LNCAP (cell line): ENCODE results near the gene WDR87.

ENCODE experiments used
- TF ChIP-seq, protein P1 (sequence below): fragments of 450-650 bp; IDR thresholded peaks from 2 replicates; pipeline ENCODE4 v1.5.1; 2017; ENCODE audit warnings: mild to moderate bottlenecking

Gene WDR87

DNA sequence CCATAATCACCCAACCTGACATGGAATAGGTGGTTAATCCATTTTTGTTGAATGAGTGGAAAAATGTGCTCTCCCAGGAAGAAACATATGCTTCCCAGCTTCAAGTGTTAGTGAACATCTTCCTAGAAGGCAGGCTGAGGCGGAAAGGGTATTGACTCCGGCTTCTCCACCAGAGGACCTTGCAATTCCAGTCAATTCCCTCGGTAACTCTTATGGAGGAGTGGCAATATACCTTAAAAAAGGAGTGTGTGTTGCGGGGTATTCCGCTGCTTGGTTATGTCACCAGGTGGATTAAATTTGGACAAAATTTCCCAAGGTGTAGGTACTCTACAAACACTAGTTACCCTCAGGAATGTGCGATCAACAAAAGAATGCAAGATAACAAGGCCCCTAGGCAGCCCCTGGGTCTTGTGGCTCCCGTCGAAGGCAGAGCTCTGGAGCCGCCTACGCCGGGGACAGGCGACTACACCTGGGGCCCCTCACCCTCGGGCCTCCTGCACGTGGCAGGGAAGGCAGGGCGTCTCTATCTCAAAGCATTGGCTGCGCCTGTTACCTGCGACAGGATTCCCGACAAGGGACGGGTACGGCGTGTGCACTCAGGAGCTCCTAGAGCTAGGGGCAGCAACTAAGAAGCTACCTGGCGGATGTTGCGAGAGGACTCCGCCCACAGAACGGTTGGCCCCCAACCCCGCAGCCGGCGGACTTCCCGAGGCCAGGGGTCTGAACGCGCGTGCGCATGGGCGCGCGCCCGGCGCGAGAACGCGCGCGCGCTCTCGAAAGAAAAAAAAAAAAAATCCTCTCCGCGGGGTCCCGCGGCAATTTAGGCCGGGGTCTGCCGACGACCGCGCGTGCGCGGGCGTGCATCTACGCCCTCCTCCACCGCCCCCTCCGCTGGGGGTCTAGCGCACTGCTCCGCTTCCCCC lies at the start of gene WDR87:
Gene WDR87, minus strand, starts transcription at position 649 of the 923 bp plus-strand sequence. CDS start 8,355 bp downstream, outside the sequence.
- TF ChIP-seq, protein P1, sequence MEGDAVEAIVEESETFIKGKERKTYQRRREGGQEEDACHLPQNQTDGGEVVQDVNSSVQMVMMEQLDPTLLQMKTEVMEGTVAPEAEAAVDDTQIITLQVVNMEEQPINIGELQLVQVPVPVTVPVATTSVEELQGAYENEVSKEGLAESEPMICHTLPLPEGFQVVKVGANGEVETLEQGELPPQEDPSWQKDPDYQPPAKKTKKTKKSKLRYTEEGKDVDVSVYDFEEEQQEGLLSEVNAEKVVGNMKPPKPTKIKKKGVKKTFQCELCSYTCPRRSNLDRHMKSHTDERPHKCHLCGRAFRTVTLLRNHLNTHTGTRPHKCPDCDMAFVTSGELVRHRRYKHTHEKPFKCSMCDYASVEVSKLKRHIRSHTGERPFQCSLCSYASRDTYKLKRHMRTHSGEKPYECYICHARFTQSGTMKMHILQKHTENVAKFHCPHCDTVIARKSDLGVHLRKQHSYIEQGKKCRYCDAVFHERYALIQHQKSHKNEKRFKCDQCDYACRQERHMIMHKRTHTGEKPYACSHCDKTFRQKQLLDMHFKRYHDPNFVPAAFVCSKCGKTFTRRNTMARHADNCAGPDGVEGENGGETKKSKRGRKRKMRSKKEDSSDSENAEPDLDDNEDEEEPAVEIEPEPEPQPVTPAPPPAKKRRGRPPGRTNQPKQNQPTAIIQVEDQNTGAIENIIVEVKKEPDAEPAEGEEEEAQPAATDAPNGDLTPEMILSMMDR: no peak

DNA sequence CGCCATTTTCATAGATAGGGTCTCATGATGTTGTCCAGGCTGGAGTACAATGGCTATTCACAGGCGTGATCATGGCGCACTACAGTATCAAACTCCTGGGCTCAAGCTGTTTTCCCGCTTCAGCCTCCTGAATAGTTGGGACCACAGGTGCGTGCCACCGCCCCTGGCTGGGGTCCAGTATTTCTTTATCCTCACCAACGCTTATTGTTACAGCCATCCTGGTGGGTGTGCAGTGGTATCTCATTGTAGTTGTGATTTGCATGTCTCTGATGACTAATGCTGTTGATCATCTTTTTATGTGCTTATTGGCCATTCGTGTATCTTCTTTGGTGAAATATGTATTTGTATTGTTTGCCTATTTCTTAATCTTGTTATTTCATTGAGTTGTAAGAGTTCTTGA lies 49.6 kb upstream of the WDR87 start:
- TF ChIP-seq, protein P1: no peak

DNA sequence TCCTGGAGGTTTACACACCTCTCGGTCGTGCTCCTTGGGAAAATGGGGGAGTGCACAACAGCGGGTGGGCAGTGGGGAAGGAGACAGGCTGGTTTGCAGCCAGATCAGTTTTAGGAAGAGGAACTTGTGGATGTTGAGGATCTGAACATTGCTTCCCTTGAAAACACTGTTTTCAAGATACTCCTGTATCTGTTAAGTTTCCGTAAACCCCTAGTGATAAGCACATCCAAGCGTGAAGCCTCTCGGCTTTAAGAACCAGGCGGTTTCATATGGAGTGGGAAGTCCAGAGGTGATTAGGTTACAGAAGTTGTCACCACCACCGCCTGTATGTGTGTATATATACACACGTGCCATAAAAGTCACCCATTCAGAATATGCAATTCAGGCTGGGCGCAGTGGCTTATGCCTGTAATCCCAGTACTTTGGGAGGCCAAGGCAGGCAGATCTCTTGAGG lies 48.1 kb upstream of the WDR87 start:
- TF ChIP-seq, protein P1: no peak

DNA sequence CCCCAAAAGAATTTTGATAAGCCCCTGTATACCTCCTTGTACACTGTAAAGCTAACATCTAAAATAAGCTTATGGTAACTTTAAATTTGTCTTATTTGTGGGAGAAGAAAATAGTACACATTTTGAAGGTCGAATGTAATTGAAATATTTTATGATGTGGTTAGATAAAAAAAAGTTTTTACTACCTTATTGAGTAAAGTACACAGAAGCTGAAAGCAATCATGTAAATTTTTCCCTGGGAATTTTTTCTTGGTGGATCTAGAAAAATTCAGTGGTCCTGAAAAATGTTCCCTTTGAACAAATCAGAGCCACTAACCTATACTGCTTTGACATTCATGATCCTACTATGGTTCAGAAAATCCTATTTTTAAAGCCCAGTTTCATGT lies 47.5 kb upstream of the WDR87 start:
- TF ChIP-seq, protein P1: no peak

DNA sequence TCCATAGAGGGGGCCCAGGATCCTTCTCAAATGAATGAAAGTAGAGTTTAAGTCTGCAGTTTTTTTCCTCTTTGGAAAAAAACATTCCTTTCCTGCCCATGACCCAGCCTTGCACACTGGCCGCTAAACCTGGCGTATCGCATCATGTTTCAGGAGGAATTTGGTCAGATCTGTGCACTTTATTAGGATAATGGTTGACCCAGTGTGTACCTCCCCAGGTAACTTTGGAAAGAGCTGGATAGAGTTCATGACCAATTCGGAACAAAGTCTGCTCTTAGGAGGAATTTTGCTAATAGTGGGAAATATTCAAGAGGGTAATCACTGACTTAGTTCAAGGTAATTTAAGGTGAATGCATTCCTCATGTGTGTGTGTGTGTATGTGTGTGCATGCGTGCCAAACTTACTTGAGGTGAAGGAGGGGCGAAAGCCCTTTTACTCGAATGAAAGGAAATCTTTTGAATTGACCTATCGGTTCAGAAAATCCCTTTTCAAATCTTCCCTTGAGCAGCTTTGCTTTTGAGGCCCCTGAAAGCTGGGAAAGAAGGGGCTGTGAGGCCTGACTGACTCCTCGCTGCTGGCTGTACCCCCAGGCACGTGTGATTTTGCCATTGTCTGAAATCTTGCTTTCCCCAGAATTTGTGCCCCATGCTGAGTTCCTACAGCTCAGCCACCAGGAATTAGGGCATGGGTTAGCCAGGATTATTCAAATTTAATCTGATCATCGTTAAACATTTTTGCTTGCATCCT lies 47.0 kb upstream of the WDR87 start:
- TF ChIP-seq, protein P1: no peak

DNA sequence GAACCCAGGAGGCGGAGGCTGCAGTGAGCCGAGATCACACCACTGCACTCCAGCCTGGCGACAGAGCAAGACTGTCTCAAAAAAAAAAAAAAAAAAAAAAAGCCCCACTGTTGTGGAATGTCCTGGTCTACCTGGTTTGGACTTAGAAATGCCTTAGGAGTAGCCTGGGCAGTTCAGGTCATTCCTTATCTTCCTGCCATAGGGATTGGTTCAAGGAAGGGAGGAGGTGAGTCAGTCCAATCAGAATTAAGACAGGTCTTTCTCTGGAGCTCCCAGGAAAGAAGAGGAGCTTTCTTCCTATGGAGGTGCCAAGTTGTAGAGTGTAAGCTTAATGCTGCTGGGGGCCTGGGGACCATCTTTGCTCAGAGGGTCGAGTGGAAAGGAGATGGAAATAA lies 45.4 kb upstream of the WDR87 start:
- TF ChIP-seq, protein P1: no peak

DNA sequence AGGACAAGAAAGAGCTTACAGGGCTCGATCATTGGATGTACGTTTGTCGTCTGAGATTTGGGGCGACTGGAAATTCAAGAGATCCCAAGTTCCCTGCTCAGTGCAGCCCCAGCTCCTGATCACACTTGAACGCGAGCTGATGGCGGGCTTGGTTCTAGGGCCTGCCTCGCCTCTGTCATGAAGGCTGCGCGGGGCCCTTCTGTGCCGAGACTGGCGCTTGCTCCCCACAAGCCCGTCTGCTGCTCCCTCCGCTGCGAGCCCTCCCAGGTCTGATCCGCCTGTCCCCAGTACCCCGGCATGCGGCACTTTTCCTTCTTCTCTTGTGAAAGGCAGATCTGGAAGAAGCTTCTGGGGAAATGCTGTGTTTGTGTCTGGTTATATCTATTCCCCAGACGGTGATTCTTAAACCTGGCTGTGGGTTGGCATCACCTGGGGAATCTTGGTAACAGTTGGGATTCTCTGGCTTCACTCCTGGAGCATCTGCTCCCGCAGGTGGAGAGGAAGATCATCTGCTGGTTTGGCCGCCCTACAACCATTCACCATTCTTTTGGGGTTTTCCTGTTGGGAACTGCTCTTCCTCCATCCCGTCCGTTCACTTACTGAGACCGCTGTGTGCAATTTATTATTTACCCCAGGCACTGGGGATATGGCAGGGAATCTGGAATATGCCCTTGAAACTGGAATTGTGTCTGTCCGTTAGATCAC lies 44.2 kb upstream of the WDR87 start:
- TF ChIP-seq, protein P1: no peak
